ENCODE measurements around the gene ACOX2.
A peak's percentile ranks its signal among the peaks of the same experiment; 100 is the strongest.

ACOX2 gene

DNA sequence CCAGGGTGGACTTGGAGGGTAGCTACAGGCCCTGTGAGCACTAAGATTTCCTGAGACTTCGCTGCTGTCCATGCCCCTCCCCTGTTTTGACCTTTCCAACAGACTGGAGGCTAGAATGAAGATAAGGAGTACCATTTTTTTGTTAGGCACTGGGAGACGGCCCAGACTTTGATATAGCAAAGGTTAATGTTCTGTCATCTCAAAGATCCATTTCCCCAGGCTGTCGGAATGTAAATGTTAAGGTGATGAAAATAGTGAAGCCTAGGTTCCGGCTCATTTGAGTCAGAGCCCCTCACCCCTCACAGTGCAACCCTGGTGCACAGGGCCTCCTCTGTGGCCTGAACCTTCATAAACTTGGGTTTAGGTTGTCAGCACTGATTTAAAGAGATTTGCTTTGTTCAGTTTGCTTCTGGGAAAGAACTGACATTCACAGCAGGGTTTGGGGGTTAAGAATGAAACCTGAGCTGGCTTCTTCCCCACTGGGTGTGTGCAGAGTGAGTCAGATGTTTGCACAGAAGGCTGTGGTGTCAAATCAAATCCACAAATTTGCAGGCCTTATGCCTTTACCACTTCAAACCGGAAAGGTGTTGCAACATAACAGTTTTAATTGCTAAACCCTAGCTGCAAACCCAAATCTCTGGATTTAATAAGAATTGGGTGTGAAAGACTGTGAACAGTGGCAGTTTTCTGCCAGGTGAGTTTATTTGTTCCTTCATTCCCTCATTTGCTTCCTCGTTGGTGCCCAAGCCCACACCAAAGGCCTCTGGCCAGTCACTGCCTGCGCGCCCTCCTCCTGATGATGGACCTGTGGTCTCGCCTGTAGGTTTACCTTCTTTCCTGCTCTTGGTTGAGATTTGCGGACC is 65.7 kb downstream of the ACOX2 start:
- peak; percentile 96 for DNase-seq (ENCODE audit: low spot score)

DNA sequence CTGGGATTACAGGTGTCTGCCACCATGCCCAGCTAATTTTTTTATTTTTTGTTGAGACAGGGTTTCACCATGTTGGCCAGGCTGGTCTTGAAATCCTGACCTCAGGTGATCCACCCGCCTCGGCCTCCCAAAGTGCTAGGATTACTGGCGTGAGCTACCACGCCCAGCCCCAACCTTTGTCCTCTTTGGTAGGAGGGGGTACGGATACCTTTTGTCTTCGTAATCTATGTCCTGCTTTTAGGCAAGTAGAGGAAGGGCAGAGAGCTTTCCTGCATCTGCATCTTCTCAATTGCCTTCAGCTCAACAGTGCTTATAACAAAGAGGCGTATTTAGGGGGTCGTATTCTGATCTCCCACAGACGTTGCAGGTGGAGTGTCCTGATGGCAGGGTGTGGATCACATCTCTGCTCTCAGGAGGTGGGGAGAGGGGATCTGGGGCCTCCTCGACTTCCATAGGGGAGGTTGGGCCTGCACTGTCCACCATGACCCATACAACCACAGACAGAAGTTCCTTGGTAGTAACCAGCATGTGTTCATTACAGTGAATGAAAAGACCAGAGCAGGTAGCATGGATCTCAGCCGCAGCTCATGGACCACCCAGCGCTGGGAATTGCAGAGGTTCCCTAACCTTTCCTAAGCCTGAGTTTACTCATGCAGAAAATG is 66.5 kb downstream of the ACOX2 start:
- no peak for DNase-seq (ENCODE audit: low spot score)

DNA sequence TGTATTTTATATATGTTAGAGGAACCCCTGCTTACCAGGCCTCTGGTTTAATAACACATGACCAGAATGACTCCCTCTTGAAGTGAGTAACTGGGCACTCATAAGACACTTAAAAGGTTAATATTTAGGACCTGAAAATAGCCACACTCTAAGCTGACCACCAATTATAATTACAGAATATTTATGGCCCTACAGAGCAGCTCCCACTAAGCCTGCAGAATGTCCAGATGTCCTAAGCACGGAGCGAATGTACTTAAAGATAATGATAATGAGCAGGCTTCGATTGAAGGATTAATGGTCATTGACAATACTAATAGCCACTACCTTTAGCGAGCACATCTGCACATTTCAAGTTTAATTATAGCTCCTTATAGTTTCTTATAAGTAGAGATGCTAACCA is 67.9 kb downstream of the ACOX2 start:
- no peak for DNase-seq (ENCODE audit: low spot score)

DNA sequence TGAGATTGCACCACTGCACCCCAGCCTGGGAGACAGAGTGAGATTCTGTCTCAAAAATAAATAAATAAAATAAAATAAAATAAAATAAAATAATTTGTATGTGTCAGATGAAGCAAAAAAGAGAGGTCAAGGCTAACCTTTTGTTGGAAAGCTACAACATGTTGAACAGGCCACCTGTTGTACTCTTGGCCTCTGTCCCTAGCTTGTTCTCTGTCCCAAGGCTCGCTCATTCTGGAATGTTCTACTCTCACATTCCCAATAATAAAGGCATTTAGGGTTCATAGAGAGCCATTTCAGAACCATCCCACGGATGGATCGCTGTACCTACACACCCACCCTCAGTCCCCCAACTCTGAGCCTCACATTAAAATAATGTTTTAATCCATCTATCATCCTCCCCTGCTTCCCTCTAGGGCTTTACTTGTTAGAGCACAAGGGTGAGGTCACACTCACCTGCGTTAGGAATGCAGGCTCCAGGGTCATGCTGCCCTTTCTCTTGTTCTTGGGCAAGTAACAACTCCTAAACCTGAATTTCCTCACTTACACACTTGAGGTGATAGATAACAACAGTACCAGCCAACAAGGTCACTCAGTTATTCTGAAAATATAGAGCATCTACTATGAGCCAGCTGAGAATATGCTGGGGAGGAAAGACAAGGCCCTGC is 70.0 kb downstream of the ACOX2 start:
- DNase-seq (ENCODE audit: low spot score), result no peak

DNA sequence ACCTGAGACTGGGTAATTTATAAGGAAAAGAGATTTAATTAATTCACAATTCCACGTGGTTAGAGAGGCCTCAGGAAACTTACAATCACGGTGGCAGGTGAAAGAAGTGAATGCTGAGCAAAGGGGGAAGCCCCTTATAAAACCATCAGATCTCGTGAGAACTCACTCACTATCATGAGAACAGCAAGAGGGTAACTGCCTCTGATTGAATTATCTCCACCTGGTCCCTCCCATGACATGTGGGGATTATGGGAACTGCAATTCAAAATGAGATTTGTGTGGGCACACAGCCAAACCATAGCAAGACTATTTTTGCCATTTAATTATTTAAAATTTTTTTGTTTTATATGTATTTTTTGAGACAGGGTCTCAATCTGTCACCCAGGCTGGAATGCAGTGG is 72.1 kb downstream of the ACOX2 start:
- peak; percentile 49 for DNase-seq (ENCODE audit: low spot score)

DNA sequence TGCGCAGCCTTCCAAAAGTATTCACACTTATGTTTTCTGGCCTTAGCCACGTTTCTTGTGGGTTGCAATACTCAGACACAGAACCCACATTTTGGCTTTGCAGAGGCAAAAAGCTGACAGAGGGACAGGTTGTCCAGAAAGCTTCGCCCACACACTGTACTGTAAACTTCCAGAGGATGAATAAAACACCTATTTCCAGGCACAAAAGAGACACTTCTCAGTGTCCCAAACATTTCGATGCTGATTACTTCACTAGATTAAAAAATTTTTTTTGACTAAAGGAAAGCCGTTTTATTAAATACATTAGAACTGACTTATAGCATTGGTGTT is 73.1 kb downstream of the ACOX2 start:
- DNase-seq (ENCODE audit: low spot score), result no peak

DNA sequence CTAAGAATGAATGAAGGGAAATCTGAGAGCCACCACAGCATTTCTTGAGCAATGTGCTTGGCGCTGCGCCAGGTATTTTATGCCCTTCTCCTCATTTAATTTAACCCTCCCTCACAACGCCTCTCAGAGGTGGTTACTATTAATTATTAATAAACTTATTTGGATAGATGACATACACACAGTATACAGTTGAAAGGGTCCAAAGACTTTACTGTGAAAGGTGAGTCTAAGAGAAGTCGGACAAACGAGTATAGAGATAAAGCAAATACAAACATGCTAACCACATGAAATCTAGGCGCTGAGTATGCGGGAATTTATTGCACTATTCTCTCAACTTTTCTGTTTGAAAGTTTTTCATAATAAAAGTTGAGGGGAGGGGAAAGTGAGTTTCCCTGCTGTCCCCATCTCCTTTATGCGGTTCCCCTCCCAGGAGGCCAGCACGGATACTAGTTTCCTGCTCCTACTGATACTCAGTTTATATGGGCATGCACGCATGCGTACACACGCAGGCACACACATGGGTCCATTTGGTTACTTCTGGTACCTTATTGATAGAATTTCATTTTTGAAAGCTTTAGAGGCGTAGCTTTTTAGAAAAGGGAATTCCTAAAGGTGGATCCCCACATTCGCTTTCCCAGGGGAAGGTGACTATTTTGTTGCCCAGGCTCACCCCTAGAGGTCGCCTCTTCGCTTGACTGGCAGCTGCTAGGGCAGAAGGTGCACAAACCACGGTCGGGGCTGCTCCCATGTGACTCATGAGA is 73.6 kb downstream of the ACOX2 start:
- peak; percentile 94 for DNase-seq (ENCODE audit: low spot score)

DNA sequence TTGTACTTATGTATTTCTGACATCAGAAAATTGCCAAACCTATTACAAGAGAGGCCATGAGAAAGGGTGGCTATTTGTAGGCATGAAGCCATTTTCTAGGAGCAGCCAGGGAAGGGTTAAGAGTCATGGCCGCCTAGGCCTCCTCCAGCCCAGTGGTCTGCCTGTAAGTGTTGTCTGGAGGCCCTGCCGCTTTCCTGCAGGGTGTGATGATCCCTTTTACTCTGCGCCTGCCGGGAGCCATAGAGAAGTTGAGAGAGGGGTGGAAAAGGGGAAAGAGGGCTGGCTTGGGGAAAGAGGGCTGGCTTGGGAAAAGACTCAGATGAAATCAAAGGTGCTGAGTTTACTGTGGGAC is 74.2 kb downstream of the ACOX2 start:
- DNase-seq (ENCODE audit: low spot score), result no peak

DNA sequence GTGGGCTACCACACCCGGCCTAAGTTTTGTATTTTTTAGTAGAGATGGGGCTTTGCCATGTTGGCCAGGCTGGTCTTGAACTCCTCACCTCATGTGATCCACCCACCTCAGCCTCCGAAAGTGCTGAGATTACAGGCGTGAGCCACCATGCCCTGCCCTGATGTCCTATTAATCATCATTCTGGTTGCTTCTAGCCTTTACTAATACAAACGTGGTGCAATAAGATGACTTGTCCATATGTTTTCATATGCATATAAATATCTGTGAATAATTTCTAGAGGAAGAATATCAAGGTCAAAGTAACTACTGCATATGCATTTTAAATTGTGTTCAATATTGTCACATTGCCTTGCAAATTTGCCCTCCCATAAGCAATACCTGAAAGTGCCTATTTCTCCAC is 77.8 kb downstream of the ACOX2 start:
- no peak for DNase-seq (ENCODE audit: low spot score)
